Tongue (tissue), 2 donors: ENCODE results near the gene PLCB1. TPM values are rescaled to one million over a fixed set of nuclear protein-coding genes. Genes with fewer than 3 reads are reported as not detected.

ENCODE experiments used
- DNase-seq: peaks from one replicate; pipeline ENCODE4 v3.0.0-alpha.2; 2015
- total RNA-seq: library from RNA; depleted of rRNA; stranded (reverse); fragments of >200 nt; gene quantifications from one replicate; pipeline ENCODE4 v1.2.3, GENCODE V29; 2014

PLCB1 gene
- total RNA-seq, 1 donor from 2014 or later, result 30.9 TPM

GRCh38 chr20:8246716-8247115 is 114.7 kb downstream of the PLCB1 start:
- no peak for DNase-seq

- DNase-seq, result no peak
Measured at GRCh38 chr20:8248051-8248450, 116.0 kb downstream of the PLCB1 start.

GRCh38 chr20:8249634-8250033 is 117.6 kb downstream of the PLCB1 start:
- no peak for DNase-seq

- no peak for DNase-seq
Measured at GRCh38 chr20:8250539-8251200, 118.6 kb downstream of the PLCB1 start.

GRCh38 chr20:8251201-8251575 is 119.1 kb downstream of the PLCB1 start:
- DNase-seq, result no peak

GRCh38 chr20:8254911-8255582 is 123.0 kb downstream of the PLCB1 start:
- no peak for DNase-seq

- no peak for DNase-seq
Measured at GRCh38 chr20:8255945-8256632, 124.0 kb downstream of the PLCB1 start.

GRCh38 chr20:8260837-8261251 is 128.8 kb downstream of the PLCB1 start:
- DNase-seq, result no peak

- DNase-seq, result no peak
Measured at GRCh38 chr20:8262721-8263120, 130.7 kb downstream of the PLCB1 start.

- DNase-seq, result no peak
Measured at GRCh38 chr20:8265588-8265987, 133.5 kb downstream of the PLCB1 start.

GRCh38 chr20:8267009-8267408 is 134.9 kb downstream of the PLCB1 start:
- no peak for DNase-seq

GRCh38 chr20:8271727-8272126 is 139.7 kb downstream of the PLCB1 start:
- DNase-seq, result no peak

GRCh38 chr20:8272766-8273165 is 140.7 kb downstream of the PLCB1 start:
- no peak for DNase-seq

GRCh38 chr20:8284902-8285301 is 152.8 kb downstream of the PLCB1 start:
- no peak for DNase-seq

- no peak for DNase-seq
Measured at GRCh38 chr20:8287340-8287739, 155.3 kb downstream of the PLCB1 start.

- DNase-seq, result no peak
Measured at GRCh38 chr20:8291200-8291599, 159.1 kb downstream of the PLCB1 start.

- DNase-seq, result no peak
Measured at GRCh38 chr20:8291873-8292272, 159.8 kb downstream of the PLCB1 start.

GRCh38 chr20:8292793-8293192 is 160.7 kb downstream of the PLCB1 start:
- no peak for DNase-seq

GRCh38 chr20:8293750-8294149 is 161.7 kb downstream of the PLCB1 start:
- no peak for DNase-seq

- no peak for DNase-seq
Measured at GRCh38 chr20:8296536-8296935, 164.5 kb downstream of the PLCB1 start.

- no peak for DNase-seq
Measured at GRCh38 chr20:8298426-8299043, 166.5 kb downstream of the PLCB1 start.

- DNase-seq, result no peak
Measured at GRCh38 chr20:8299921-8300320, 167.9 kb downstream of the PLCB1 start.

- no peak for DNase-seq
Measured at GRCh38 chr20:8301655-8302054, 169.6 kb downstream of the PLCB1 start.
